HG03558 (cell line): ENCODE results near the gene NCK2.

Experiments used
- ATAC-seq: cut with Tn5 transposase; IDR thresholded peaks from one replicate; pipeline ENCODE4 v1.9.1; 2021; ENCODE audit warnings: moderate number of reproducible peaks; ENCODE audit not compliant: unreplicated experiment; ENCODE audit errors: extremely low read depth

Gene NCK2

GRCh38 chr2:105773568-105773967, 28.9 kb downstream of the NCK2 start:
- no peak for ATAC-seq

GRCh38 chr2:105774781-105775337, 30.1 kb downstream of the NCK2 start:
- no peak for ATAC-seq

- ATAC-seq: peak; percentile 47
Observed at GRCh38 chr2:105775809-105776559, 31.3 kb downstream of the NCK2 start.

GRCh38 chr2:105776560-105776928, 31.8 kb downstream of the NCK2 start:
- peak; percentile 16 for ATAC-seq

- ATAC-seq: no peak
Observed at GRCh38 chr2:105777031-105777482, 32.3 kb downstream of the NCK2 start.

GRCh38 chr2:105777506-105778055, 32.9 kb downstream of the NCK2 start:
- ATAC-seq: no peak

- no peak for ATAC-seq
Observed at GRCh38 chr2:105778080-105778607, 33.4 kb downstream of the NCK2 start.

GRCh38 chr2:105779394-105779793, 34.7 kb downstream of the NCK2 start:
- ATAC-seq: no peak

- no peak for ATAC-seq
Observed at GRCh38 chr2:105780606-105781005, 35.9 kb downstream of the NCK2 start.

GRCh38 chr2:105781274-105781978, 36.7 kb downstream of the NCK2 start:
- ATAC-seq: no peak

GRCh38 chr2:105782123-105782522, 37.4 kb downstream of the NCK2 start:
- no peak for ATAC-seq

GRCh38 chr2:105782646-105783045, 37.9 kb downstream of the NCK2 start:
- no peak for ATAC-seq

GRCh38 chr2:105783151-105783738, 38.5 kb downstream of the NCK2 start:
- no peak for ATAC-seq

GRCh38 chr2:105783972-105784371, 39.3 kb downstream of the NCK2 start:
- ATAC-seq: no peak

GRCh38 chr2:105784589-105784988, 39.9 kb downstream of the NCK2 start:
- no peak for ATAC-seq

GRCh38 chr2:105785095-105785847, 40.6 kb downstream of the NCK2 start:
- no peak for ATAC-seq

GRCh38 chr2:105786231-105787230, 41.8 kb downstream of the NCK2 start:
- ATAC-seq: no peak
